Left colon (tissue), 2 donors: ENCODE data around the gene ENPP1. TPM values are rescaled to one million over a fixed set of nuclear protein-coding genes. Genes with fewer than 3 reads are reported as not detected.
"Not testable (repeated sequence)": the region's sequence is repeated elsewhere in the genome, so short reads cannot be mapped to it uniquely, and the experiment has no call there.

Experiments
- ATAC-seq: fragments of 200-7000 bp; cut with Tn5 transposase; one replicate; pipeline ENCODE4 v1.9.1; 2020; ENCODE audit warnings: mild to moderate bottlenecking, moderate library complexity
- DNase-seq, 2 donors: peaks; one replicate each; pipeline ENCODE4 v3.0.0-alpha.2; 2020
- intact Hi-C, 2 donors: fragments of 100-400 bp; cut with DNase I in 1 of 2; cut with micrococcal nuclease in 1 of 2; formaldehyde crosslinking; loops; one replicate each; pipeline versions ENCODE4 v1.11.2 to v1.14.0; 2022; cut with DNase I, micrococcal nuclease
- total RNA-seq, 2 donors: library from RNA; stranded (reverse); fragmentation: NEBNext Ultra II Directional; extraction: Animal tissue kit (Norgen Biotek cat#: 25700); gene quantifications; one replicate each; pipeline ENCODE4 v1.2.1, GENCODE V29; 2021
- donor health status: DM: no; HTN: no; CAD: no.
- donor health status: DM: yes; HTN: yes; CAD: no.

Gene ENPP1
- total RNA-seq, 2 donors from 2014 or later = 15.8 to 19.9 TPM

DNA sequence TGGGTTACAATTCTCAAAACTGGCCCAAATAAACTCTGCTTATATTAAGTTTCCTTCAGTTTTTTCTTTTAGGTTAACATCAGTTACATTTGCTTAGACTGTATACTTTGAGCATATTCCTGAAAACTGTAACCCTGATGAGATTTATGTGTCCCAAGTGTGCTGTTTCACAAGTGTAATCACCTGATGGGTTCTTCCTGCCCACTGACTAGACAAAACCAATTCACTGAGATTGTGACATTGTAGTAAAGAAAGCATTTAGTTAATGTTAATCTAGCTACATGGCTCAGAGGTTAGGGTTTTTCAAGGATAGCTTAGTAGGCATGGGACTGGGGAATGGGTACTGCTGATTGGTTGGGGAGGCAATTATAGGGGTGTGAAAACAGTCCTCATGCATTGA, 89.8 kb downstream of the ENPP1 start:
- ATAC-seq (no peak), DNase-seq (no peak)
- intact Hi-C loops = no loop called here

DNA sequence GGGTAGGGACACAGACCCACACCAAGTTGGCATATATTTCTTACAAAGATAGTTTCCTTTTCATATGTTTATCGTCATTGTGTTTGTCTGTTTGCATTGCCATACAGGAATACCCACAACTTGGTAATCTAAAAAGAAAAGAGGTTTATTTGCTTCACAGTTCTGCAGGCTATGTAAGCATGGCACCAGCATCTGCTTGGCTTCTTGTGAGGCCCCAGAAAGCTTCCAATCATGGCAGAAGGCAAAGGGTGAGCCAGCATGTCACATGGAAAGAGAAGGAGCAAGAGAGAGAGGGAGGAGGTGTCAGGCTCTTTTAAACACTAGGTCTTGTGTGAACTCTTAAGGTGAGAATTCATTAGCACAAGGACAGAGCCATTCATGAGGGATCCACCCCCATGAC, 90.9 kb downstream of the ENPP1 start:
- ATAC-seq (no peak), DNase-seq (no peak)
- intact Hi-C loops = no loop called here

- no peak for DNase-seq
- intact Hi-C loops = no loop called here
- ATAC-seq = peak; percentile 20
Measured at GRCh38 chr6:131900231-131900630, 92.4 kb downstream of the ENPP1 start.

DNA sequence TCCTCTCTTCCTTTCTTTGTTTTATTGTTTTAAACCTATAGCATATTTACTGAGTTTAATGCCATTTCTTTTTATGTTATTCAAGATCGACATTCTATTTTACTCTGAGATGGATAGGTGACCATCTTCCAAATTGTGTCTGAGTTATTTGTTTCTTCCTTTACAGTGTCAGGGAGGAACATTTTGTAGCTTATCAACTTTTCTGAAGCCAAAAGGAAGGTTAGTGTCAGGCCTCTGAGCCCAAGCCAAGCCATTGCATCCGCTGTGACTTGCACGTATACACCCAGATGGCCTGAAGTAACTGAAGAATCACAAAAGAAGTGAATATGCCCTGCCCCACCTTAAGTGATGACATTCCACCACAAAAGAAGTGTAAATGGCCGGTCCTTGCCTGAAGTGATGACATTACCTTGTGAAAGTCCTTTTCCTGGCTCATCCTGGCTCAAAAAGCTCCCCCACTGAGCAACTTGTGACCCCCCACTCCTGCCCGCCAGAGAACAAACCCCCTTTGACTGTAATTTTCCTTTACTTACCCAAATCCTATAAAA, 93.6 kb downstream of the ENPP1 start:
- intact Hi-C loops, DNase-seq, ATAC-seq: not testable (repeated sequence)

DNA sequence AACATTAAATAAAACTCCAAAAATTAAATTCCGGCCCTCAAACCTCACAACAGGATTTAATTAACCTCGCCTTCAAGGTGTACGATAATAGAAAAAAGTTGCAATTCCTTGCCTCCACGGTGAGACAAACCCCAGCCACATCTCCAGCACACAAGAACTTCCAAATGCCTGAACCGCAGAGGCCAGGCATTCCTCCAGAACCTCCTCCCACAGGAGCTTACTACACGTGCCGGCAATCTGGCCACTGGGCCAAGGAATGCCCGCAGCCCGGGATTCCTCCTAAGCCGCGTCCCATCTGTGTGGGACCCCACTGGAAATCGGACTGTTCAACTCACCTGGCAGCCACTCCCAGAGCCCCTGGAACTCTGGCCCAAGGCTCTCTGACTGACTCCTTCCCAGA, 95.9 kb downstream of the ENPP1 start:
- intact Hi-C loops = not testable (repeated sequence)

GRCh38 chr6:131908787-131909186, 101.0 kb downstream of the ENPP1 start:
- intact Hi-C loops, DNase-seq, ATAC-seq: not testable (repeated sequence)

More for the DNA sequence above, 95.9 kb downstream of the ENPP1 start:
- ATAC-seq, DNase-seq: not testable (repeated sequence)

- intact Hi-C loops = loop anchor here in 1 of 2 donors (5.0 to 10.0 kb wide), 3 partner anchors 127 to 375 kb away; no protein-coding TSS in a partner anchor
- ATAC-seq = peak; percentile 92
- peak; percentile 67 to 89 for DNase-seq
Measured at GRCh38 chr6:131909408-131910218, 101.8 kb downstream of the ENPP1 start.

- intact Hi-C loops = loop anchor here in 1 of 2 donors (5.0 to 10.0 kb wide), 3 partner anchors 128 to 375 kb away; no protein-coding TSS in a partner anchor
- ATAC-seq (no peak), DNase-seq (no peak)
Measured at GRCh38 chr6:131910219-131910589, 102.4 kb downstream of the ENPP1 start.

GRCh38 chr6:131910956-131911355, 103.1 kb downstream of the ENPP1 start:
- DNase-seq (no peak), ATAC-seq (peak; percentile 51)
- intact Hi-C loops = loop anchor here in 1 of 2 donors (5.0 to 10.0 kb wide), 3 partner anchors 129 to 374 kb away; no protein-coding TSS in a partner anchor

GRCh38 chr6:131911951-131912350, 104.1 kb downstream of the ENPP1 start:
- DNase-seq (no peak), ATAC-seq (no peak)
- intact Hi-C loops = loop anchor here in 1 of 2 donors (5.0 to 10.0 kb wide), 3 partner anchors 130 to 373 kb away; no protein-coding TSS in a partner anchor

DNA sequence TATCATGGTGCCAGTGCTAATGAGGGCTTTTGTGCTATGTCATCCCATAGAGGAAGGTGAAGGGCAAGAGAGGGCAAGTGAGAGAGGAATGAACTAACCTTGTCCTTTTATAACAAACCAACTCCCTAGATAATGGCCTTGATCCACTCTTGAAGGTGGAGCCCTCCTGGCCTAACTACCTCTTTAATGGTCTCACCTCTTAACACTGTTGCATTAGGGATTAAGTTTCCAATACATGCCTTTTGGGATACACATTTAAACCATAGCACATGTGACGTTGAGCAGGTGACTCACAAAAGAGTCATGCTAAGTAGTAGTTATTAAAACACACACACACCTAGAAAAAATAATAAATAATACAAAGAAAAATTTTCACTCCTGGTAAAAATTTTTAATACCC, 106.4 kb downstream of the ENPP1 start:
- DNase-seq = no peak

DNA sequence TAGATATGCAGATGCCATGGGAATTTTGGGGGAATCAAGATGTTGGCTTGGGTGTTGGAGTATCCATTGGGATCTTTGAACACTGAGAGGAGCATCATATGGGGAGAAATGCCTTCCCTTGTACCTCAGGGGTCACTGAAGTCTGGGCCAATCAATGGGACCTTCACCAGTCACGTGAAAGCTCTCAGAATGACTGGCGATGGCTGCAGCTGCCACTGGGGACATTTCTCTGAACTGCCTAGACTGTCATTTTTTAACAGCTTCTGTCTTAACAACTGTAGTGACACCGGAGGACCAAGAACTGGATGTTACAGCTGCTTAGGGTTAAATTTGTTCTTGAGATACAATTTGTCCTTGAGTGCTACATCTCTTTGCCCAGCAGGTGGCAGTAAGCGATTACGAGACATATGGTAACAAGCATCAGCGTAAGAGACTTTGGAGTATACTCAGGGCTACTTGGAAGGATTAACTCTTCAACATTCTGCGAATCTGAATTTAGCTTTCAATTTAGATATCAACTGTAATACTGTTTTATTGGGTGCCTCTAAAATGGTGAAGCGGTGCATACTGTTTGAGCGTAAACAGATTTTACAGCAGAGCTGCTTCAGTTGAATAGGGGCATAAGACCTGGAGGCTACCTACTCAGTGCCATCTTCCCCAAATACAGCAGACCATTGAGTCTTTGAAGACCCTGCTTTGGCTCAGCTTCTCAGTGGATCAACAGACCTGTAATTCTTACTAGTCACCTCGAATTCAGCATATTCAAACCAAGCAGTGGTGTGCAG, 107.3 kb downstream of the ENPP1 start:
- intact Hi-C loops = loop anchor here in 1 of 2 donors (5.0 to 10.0 kb wide), 4 partner anchors 133 to 370 kb away; no protein-coding TSS in a partner anchor
- peak; percentile 77 for ATAC-seq
- peak; percentile 46 to 72 for DNase-seq

More for the DNA sequence above, 106.4 kb downstream of the ENPP1 start:
- intact Hi-C loops = loop anchor here in 1 of 2 donors (5.0 to 10.0 kb wide), 3 partner anchors 132 to 371 kb away; no protein-coding TSS in a partner anchor
- ATAC-seq = no peak

DNA sequence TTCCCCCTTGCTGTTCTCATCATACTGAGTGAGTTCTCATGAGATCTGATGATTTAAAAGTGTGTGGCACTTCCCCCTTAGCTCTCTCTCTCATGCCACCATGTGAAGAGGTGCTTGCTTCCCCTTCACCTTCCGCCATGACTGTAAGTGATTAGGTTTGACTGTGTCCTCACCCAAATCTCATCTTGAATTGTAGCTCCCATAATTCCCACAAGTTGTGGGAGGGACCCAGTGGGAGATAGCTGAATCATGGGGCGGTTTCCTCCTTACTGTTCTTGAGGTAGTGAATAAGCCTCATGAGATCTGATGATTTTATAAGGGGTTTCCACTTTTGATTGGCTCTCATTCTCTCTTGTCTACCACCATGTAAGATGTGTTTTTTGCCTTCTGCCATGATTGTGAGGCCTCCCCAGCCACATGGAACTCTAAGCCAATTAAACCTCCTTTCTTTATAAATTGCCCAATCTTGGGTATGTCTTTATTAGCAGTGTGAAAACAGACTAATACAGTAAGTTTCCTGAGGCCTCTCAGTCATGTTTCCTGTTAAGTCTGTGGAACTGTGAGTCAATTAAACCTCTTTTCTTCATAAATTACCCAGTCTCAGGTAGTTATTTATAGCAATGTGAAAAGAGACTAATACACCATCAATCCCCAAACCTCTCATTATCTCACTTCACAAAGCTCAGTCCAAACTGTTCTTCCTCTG, 108.4 kb downstream of the ENPP1 start:
- intact Hi-C loops = loop anchor here in 1 of 2 donors (5.0 to 10.0 kb wide), 2 partner anchors 246 to 369 kb away; no protein-coding TSS in a partner anchor
- ATAC-seq, DNase-seq: not testable (repeated sequence)

DNA sequence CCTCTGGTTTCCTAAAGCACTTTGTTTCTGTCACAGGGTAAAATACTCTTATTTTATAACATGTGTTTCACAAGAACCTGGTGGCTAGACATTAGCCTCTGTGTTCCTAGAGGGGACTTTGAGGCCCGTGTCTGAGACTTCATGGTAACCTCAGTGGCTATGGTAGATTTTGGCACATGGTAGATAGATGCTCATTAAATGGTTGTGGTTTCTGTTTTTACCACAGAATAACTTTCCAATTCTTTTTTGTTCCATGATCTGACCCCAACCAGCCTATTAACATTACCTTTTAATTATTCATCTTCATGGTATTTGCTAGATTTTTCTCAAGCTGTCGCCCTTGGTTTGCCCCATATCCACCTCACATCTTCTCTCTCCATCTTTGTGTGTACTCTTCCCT, 109.0 kb downstream of the ENPP1 start:
- intact Hi-C loops = loop anchor here in 1 of 2 donors (5.0 to 10.0 kb wide), 2 partner anchors 245 to 368 kb away; no protein-coding TSS in a partner anchor
- ATAC-seq = no peak

DNA sequence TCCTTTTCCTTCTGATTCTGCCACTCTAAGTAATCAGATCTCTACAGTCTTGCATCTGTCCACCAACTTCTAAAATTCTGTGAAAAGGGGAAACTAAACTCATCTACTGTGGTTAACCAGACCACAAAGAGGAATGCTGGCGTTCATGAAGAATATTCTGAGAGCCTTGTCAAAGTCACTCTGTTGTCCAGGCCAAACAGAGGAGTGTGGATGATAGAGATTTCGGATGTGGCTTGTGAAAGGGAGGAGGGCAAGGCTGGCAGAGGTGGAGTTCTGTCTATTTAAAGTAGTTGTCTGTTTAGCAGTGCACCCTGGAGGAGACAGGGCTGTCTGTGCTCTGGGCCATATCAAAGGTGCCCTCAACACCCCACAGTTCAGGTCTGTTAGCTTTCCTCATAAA, 109.5 kb downstream of the ENPP1 start:
- DNase-seq (no peak), ATAC-seq (no peak)
- intact Hi-C loops = loop anchor here in 1 of 2 donors (5.0 to 10.0 kb wide), 2 partner anchors 245 to 367 kb away; no protein-coding TSS in a partner anchor

More for the DNA sequence above, 109.0 kb downstream of the ENPP1 start:
- no peak for DNase-seq

GRCh38 chr6:131917763-131918649, 110.2 kb downstream of the ENPP1 start:
- ATAC-seq = no peak
- intact Hi-C loops = loop anchor here in 1 of 2 donors (5.0 to 10.0 kb wide), 2 partner anchors 244 to 367 kb away; no protein-coding TSS in a partner anchor

More at GRCh38 chr6:131917763-131918649, 110.2 kb downstream of the ENPP1 start:
- no peak for DNase-seq
